ENCODE results near the gene RLN3. TPM values are rescaled to one million over a fixed set of nuclear protein-coding genes. Genes with fewer than 3 reads are reported as not detected.

The RLN3 gene
- total and polyA plus RNA-seq, 10 of the 15 experiments (the other 5 are each of a cell fraction or from before 2014, with no cell fraction given), result not detected

DNA sequence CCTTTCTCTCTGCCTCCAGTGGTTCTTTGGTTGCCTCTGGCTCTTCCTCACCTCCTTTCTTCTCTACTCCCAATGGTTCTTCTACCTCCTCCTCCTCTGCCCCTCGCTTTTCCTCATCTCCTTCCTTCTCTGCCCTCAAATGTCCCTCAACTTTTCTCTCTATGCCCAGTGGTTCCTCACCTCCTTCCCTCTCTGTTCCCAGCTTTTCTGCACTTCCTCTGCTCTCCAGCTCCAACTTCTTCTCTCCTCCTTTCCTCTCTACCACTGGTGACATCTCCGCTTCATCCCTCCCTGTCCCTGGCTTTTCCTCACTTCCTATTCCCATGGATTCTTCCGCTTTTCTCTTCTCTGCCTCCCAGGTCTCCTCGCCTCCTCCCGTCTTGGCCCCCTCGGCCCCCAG is 26.2 kb downstream of the RLN3 start:
- FAIRE-seq, result no peak
- ChIA-PET SMC1A (ENCODE audit: uncharacterized antibody, unreplicated experiment) (no interaction called here), RAD21 (ENCODE audit: unreplicated experiment) (no interaction called here)

DNA sequence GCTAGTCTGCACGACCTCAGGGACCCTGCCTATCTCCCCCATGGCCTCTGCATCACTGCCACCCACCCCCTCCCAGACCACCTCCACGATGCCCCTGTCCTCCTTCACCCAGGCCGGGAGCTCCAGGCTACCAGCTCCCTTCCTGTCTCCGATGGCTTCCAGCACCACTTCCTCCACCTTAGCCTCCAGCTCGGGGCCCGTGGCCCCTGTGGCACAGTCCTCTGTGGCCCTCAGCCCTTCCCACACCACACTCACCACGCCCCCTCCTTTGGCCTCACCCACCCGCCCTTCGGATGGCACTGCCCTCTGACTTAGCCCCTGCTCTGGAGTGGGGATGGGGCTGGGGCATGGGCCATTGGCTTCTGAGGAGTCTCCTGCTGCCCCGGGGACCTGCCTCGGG is 26.8 kb downstream of the RLN3 start:
- H3K27me3 ChIP-seq (replicated peaks in 1 of 2; ENCODE audit: control insufficient read depth in 2 of 2, insufficient read depth in 2 of 2, low read length in 1 of 2), result peaks cover 0 to 5% of the 10 kb centered on the region in 2 experiments
- RAD21 ChIA-PET (ENCODE audit: unreplicated experiment), result no interaction called here
- whole genome bisulfite sequencing (ENCODE audit: insufficient coverage, insufficient replicate concordance, low lambda C conversion rate, missing lambda C conversion rate), result 15% methylated on average over 11 of the region's 11 CpGs
- POLR2A ChIA-PET, result interaction anchor here (0.5 kb wide), 1 partner anchor 174 kb away, joined by 3 read pairs; no protein-coding TSS in a partner anchor
- CTCF ChIA-PET, result interaction anchor here (0.6 kb wide), 1 partner anchor 48 kb away, joined by 3 read pairs; no protein-coding TSS in a partner anchor
- no peak overlapping the region for H3K4me3 ChIP-seq
- no peak for FAIRE-seq
- H3K36me3 ChIP-seq (ENCODE audit: control insufficient read depth in 2 of 2, insufficient read depth in 2 of 2, low read length in 1 of 2), result peaks cover 0 to 6% of the 10 kb centered on the region in 2 experiments; a peak in 3 of 4 replicates
- no peaks in the 10 kb centered on the region; the same call in 1 of the 2 replicates for H4K20me1 ChIP-seq (ENCODE audit: control insufficient read depth, insufficient read depth)
- no peaks in the 10 kb centered on the region for H3K4me1 ChIP-seq (ENCODE audit: control insufficient read depth, insufficient read depth, low read length)
- intact Hi-C loops (cut with micrococcal nuclease; ENCODE audit: unreplicated experiment) (no loop called here), in situ Hi-C loops (cut with MboI) (loop anchor here (25.0 kb wide), 1 partner anchor 767 kb away; no protein-coding TSS in a partner anchor)
- H3K27ac ChIP-seq (ENCODE audit: control insufficient read depth, insufficient read depth), result no peak overlapping the region
- H3K79me2 ChIP-seq (ENCODE audit: control insufficient read depth, insufficient read depth, low read length), result no peaks in the 10 kb centered on the region
- DNase-seq (ENCODE audit: low read depth, low spot score), result no peak
- ATAC-seq, result no peak
- H2AFZ ChIP-seq (ENCODE audit: control insufficient read depth, low read depth, low read length), result no peak overlapping the region
- no peaks in the 10 kb centered on the region for H3K9me3 ChIP-seq (replicated peaks; ENCODE audit: control insufficient read depth, insufficient read depth, low read length)
- H3K9ac ChIP-seq (ENCODE audit: control insufficient read depth, insufficient read depth, low read length), result no peak overlapping the region
- SMC1A ChIA-PET (ENCODE audit: uncharacterized antibody, unreplicated experiment), result no interaction called here
- H3K4me2 ChIP-seq (ENCODE audit: control insufficient read depth, insufficient read depth), result no peak overlapping the region
- no TSS peak for BruUV-seq (replicated peaks)
- TF ChIP-seq, protein P1, sequence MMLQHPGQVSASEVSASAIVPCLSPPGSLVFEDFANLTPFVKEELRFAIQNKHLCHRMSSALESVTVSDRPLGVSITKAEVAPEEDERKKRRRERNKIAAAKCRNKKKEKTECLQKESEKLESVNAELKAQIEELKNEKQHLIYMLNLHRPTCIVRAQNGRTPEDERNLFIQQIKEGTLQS (IDR thresholded peaks at IDR 0.05; ENCODE audit: borderline replicate concordance, extremely low read depth, low read depth, low read length), result no peak
- TF ChIP-seq TARDBP (IDR thresholded peaks at IDR 0.05; ENCODE audit: borderline replicate concordance) (no peak), NFYA (IDR thresholded peaks at IDR 0.05; ENCODE audit: borderline replicate concordance, low read depth, low read length) (no peak), FOS (IDR thresholded peaks at IDR 0.05; ENCODE audit: borderline replicate concordance, extremely low read depth, insufficient read length) (no peak), EGR1 (IDR thresholded peaks at IDR 0.05; ENCODE audit: borderline replicate concordance in 1 of 2, low read depth in 2 of 2, low read length in 2 of 2) (no peak), CBX3 (IDR thresholded peaks at IDR 0.05; ENCODE audit: borderline replicate concordance, low read depth) (no peak), NR2F1 (conservative IDR thresholded peaks at IDR 0.05) (no peak), POLR2AphosphoS2 (IDR thresholded peaks at IDR 0.05; ENCODE audit: low read depth, low read length) (no peak)
- TF ChIP-seq, protein P2, sequence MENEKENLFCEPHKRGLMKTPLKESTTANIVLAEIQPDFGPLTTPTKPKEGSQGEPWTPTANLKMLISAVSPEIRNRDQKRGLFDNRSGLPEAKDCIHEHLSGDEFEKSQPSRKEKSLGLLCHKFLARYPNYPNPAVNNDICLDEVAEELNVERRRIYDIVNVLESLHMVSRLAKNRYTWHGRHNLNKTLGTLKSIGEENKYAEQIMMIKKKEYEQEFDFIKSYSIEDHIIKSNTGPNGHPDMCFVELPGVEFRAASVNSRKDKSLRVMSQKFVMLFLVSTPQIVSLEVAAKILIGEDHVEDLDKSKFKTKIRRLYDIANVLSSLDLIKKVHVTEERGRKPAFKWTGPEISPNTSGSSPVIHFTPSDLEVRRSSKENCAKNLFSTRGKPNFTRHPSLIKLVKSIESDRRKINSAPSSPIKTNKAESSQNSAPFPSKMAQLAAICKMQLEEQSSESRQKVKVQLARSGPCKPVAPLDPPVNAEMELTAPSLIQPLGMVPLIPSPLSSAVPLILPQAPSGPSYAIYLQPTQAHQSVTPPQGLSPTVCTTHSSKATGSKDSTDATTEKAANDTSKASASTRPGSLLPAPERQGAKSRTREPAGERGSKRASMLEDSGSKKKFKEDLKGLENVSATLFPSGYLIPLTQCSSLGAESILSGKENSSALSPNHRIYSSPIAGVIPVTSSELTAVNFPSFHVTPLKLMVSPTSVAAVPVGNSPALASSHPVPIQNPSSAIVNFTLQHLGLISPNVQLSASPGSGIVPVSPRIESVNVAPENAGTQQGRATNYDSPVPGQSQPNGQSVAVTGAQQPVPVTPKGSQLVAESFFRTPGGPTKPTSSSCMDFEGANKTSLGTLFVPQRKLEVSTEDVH (IDR thresholded peaks at IDR 0.05; ENCODE audit: low read depth, partially characterized antibody), result no peak

More for the DNA sequence above, 26.2 kb downstream of the RLN3 start:
- POLR2A ChIA-PET, result interaction anchor here (0.5 kb wide), 1 partner anchor 173 kb away, joined by 3 read pairs; no protein-coding TSS in a partner anchor
- H3K4me1 ChIP-seq (ENCODE audit: control insufficient read depth, insufficient read depth, low read length), result no peaks in the 10 kb centered on the region
- TF ChIP-seq, protein P3, sequence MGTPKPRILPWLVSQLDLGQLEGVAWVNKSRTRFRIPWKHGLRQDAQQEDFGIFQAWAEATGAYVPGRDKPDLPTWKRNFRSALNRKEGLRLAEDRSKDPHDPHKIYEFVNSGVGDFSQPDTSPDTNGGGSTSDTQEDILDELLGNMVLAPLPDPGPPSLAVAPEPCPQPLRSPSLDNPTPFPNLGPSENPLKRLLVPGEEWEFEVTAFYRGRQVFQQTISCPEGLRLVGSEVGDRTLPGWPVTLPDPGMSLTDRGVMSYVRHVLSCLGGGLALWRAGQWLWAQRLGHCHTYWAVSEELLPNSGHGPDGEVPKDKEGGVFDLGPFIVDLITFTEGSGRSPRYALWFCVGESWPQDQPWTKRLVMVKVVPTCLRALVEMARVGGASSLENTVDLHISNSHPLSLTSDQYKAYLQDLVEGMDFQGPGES (IDR thresholded peaks at IDR 0.05), result no peak
- TF ChIP-seq DPF2 (IDR thresholded peaks at IDR 0.05) (no peak), RCOR1 (conservative IDR thresholded peaks at IDR 0.05; ENCODE audit: low read depth, low read length) (no peak), CREB1 (IDR thresholded peaks at IDR 0.05; ENCODE audit: low read depth) (no peak), RAD21 (IDR thresholded peaks at IDR 0.05; ENCODE audit: insufficient read depth, low read depth, low read length) (no peak), FOXM1 (IDR thresholded peaks at IDR 0.05; ENCODE audit: low read depth, low read length) (no peak)
- H3K9me3 ChIP-seq (replicated peaks; ENCODE audit: control insufficient read depth, insufficient read depth, low read length), result no peaks in the 10 kb centered on the region
- CTCF ChIA-PET, result interaction anchor here (0.6 kb wide), 1 partner anchor 47 kb away, joined by 3 read pairs; no protein-coding TSS in a partner anchor
- peaks cover 0 to 2% of the 10 kb centered on the region in 2 experiments for H3K27me3 ChIP-seq (replicated peaks in 1 of 2; ENCODE audit: control insufficient read depth in 2 of 2, insufficient read depth in 2 of 2, low read length in 1 of 2)
- ATAC-seq (no peak), DNase-seq (ENCODE audit: low read depth, low spot score) (no peak)
- in situ Hi-C loops (cut with MboI) (loop anchor here (25.0 kb wide), 1 partner anchor 767 kb away; no protein-coding TSS in a partner anchor), intact Hi-C loops (cut with micrococcal nuclease; ENCODE audit: unreplicated experiment) (no loop called here)
- 49% methylated on average over 5 of the region's 6 CpGs for WGBS (ENCODE audit: insufficient coverage, insufficient replicate concordance, low lambda C conversion rate, missing lambda C conversion rate)
- no peak overlapping the region for H3K4me3 ChIP-seq
- no peak overlapping the region for H3K27ac ChIP-seq (ENCODE audit: control insufficient read depth, insufficient read depth)
- H3K79me2 ChIP-seq (ENCODE audit: control insufficient read depth, insufficient read depth, low read length), result no peaks in the 10 kb centered on the region
- H3K9ac ChIP-seq (ENCODE audit: control insufficient read depth, insufficient read depth, low read length), result no peak overlapping the region
- H3K4me2 ChIP-seq (ENCODE audit: control insufficient read depth, insufficient read depth), result no peak overlapping the region
- no TSS peak for BruUV-seq (replicated peaks)
- H2AFZ ChIP-seq (ENCODE audit: control insufficient read depth, low read depth, low read length), result no peak overlapping the region
- no peaks in the 10 kb centered on the region for H4K20me1 ChIP-seq (ENCODE audit: control insufficient read depth, insufficient read depth)
- H3K36me3 ChIP-seq (ENCODE audit: control insufficient read depth in 2 of 2, insufficient read depth in 2 of 2, low read length in 1 of 2), result peaks cover 3 to 7% of the 10 kb centered on the region in 2 experiments; a peak in 3 of 4 replicates
